ENCODE results near the gene BAIAP2L1. TPM values are rescaled to one million over a fixed set of nuclear protein-coding genes. Genes with fewer than 3 reads are reported as not detected.
A peak's percentile ranks its signal among the peaks of the same experiment; 100 is the strongest.
"Not testable (repeated sequence)": the region's sequence is repeated elsewhere in the genome, so short reads cannot be mapped to it uniquely, and the experiment has no call there.

Gene BAIAP2L1
- total RNA-seq, 1 donor from 2014 or later, result 20.6 TPM

DNA sequence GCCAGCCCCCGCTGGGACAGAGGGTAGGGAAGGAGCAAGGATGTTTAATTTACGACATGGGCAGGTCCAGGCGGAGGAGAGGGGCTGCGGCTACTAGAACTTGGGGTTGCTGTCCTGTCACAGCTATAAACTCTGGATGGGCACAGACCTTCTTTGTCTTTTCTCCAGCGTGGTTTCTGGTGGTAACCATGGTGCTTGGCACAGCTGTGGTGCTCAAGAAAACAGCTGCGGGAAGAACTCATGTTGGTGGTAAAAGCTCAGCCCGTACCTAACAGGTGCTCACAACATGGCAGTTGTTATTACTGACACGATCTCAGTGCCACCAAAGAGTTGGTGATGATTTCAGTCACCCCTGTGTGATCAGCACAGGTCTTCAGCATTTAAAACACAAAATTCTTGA lies 13.8 kb downstream of the BAIAP2L1 start:
- peaks cover 1% of the 10 kb centered on the region for H3K27me3 Mint-ChIP-seq (ENCODE audit: unreplicated experiment)
- TF ChIP-seq, protein P1, sequence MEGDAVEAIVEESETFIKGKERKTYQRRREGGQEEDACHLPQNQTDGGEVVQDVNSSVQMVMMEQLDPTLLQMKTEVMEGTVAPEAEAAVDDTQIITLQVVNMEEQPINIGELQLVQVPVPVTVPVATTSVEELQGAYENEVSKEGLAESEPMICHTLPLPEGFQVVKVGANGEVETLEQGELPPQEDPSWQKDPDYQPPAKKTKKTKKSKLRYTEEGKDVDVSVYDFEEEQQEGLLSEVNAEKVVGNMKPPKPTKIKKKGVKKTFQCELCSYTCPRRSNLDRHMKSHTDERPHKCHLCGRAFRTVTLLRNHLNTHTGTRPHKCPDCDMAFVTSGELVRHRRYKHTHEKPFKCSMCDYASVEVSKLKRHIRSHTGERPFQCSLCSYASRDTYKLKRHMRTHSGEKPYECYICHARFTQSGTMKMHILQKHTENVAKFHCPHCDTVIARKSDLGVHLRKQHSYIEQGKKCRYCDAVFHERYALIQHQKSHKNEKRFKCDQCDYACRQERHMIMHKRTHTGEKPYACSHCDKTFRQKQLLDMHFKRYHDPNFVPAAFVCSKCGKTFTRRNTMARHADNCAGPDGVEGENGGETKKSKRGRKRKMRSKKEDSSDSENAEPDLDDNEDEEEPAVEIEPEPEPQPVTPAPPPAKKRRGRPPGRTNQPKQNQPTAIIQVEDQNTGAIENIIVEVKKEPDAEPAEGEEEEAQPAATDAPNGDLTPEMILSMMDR (IDR thresholded peaks at IDR 0.05; ENCODE audit: unreplicated experiment), result no peak
- H3K9me3 Mint-ChIP-seq (ENCODE audit: unreplicated experiment), result no peaks in the 10 kb centered on the region
- H3K27ac Mint-ChIP-seq (ENCODE audit: unreplicated experiment), result no peak overlapping the region
- peaks cover 5% of the 10 kb centered on the region for H3K36me3 Mint-ChIP-seq (ENCODE audit: low read depth, unreplicated experiment)
- H3K4me1 Mint-ChIP-seq (ENCODE audit: unreplicated experiment), result no peaks in the 10 kb centered on the region
- no peak overlapping the region for H3K4me3 Mint-ChIP-seq (ENCODE audit: unreplicated experiment)
- DNase-seq (ENCODE audit: low spot score), result no peak

DNA sequence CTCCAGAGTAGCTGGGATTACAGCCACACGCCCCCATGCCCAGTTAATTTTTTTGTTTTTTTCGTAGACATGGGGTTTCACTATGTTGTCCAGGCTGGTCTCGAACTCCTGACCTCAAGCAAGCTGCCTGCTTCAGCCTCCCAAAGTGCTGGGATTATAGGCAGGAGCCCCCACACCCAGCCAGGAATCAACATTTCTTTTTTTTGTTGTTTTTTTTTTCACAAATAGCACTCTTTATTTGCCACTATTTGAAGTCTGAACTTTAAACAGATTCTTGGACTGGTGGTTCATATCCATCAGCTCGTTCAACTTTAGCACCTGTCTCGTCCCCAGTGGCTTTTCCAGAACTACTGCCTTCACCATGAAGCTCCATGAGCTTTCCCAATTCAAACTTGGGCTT lies 15.4 kb downstream of the BAIAP2L1 start:
- not testable (repeated sequence) for H3K4me3 Mint-ChIP-seq (ENCODE audit: unreplicated experiment); H3K27ac Mint-ChIP-seq (ENCODE audit: unreplicated experiment); H3K4me1 Mint-ChIP-seq (ENCODE audit: unreplicated experiment); H3K9me3 Mint-ChIP-seq (ENCODE audit: unreplicated experiment); H3K36me3 Mint-ChIP-seq (ENCODE audit: low read depth, unreplicated experiment); H3K27me3 Mint-ChIP-seq (ENCODE audit: unreplicated experiment); DNase-seq (ENCODE audit: low spot score)

DNA sequence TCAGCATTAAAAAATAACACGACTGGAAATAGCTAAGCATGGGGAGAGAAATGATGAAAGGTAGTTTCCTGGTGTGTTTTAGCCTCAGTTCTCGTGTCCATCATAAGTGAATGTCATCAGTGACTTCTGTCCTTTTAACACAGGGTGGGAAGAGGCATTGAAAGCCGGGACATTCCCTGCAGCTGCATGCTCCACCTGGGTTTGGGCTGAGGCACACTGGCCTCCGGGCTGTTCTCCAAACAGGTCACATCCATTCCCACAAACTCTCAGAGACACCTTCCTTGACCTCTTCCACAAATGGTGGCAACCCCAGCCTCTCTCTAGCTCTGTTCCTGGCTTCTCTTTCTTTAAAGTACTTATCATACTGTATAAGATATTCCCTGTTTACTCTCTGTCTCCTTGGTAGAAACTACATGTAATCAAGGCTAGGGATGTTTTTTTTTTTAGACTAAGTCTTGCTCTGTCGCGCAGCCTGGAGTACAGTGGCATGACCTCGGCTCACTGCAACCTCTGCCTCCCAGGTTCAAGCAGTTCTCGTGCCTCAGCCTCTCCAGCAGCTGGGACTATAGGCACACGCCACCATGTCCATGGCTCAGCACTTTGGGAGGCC lies 22.6 kb downstream of the BAIAP2L1 start:
- no peak overlapping the region for H3K4me3 Mint-ChIP-seq (ENCODE audit: unreplicated experiment)
- TF ChIP-seq, protein P1 (IDR thresholded peaks at IDR 0.05; ENCODE audit: unreplicated experiment), result no peak

DNA sequence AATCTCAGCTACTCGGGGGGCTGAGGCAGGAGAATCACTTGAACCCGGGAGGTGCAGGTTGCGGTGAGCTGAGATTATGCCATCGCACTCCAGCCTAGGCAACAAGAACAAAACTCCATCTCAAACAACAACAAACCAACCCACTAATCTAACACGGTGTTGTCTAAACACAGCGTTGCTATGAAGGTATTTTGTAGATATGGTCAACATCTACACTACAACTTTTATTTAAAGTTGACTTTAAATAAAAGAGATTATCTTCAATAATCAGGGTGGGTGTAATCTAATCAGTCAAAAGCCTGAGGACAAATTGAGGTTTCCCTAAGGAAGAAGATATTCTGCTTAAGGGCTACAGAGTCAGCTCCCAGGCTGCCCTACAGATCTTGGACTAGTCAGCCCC lies 24.2 kb downstream of the BAIAP2L1 start:
- TF ChIP-seq, protein P1 (IDR thresholded peaks at IDR 0.05; ENCODE audit: unreplicated experiment), result no peak
- H3K36me3 Mint-ChIP-seq (ENCODE audit: low read depth, unreplicated experiment), result no peaks in the 10 kb centered on the region
- no peak overlapping the region for H3K4me3 Mint-ChIP-seq (ENCODE audit: unreplicated experiment)
- no peaks in the 10 kb centered on the region for H3K9me3 Mint-ChIP-seq (ENCODE audit: unreplicated experiment)
- H3K27ac Mint-ChIP-seq (ENCODE audit: unreplicated experiment), result no peak overlapping the region
- H3K27me3 Mint-ChIP-seq (ENCODE audit: unreplicated experiment), result peaks cover 2% of the 10 kb centered on the region
- peaks cover 12% of the 10 kb centered on the region for H3K4me1 Mint-ChIP-seq (ENCODE audit: unreplicated experiment)
- DNase-seq (ENCODE audit: low spot score), result no peak

More for the DNA sequence above, 22.6 kb downstream of the BAIAP2L1 start:
- Mint-ChIP-seq H3K27me3 (ENCODE audit: unreplicated experiment) (peaks cover 2% of the 10 kb centered on the region), H3K9me3 (ENCODE audit: unreplicated experiment) (no peaks in the 10 kb centered on the region), H3K27ac (ENCODE audit: unreplicated experiment) (peak overlapping the region; percentile 70), H3K4me1 (ENCODE audit: unreplicated experiment) (peaks cover 6% of the 10 kb centered on the region), H3K36me3 (ENCODE audit: low read depth, unreplicated experiment) (no peaks in the 10 kb centered on the region)
- DNase-seq (ENCODE audit: low spot score), result no peak

DNA sequence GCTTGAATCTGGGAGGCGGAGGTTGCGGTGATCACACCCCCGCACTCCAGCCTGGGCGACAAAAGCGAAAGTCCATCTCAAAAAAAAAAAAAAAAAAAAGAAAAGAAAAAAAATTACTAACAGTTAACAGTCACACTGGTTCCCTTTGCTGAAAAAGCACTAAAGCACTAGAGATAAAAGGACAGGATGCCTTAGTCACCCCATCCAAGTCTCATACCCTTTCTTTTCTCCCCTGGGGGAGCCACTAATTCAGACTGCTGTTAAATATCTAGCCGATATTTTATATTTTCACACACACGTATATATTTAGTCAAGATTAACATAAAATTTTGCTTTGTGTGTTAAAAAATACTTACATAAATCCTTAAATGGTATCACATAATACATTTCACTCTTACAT lies 25.2 kb downstream of the BAIAP2L1 start:
- no peaks in the 10 kb centered on the region for H3K36me3 Mint-ChIP-seq (ENCODE audit: low read depth, unreplicated experiment)
- no peak overlapping the region for H3K27ac Mint-ChIP-seq (ENCODE audit: unreplicated experiment)
- no peaks in the 10 kb centered on the region for H3K9me3 Mint-ChIP-seq (ENCODE audit: unreplicated experiment)

More for the DNA sequence above, 25.2 kb downstream of the BAIAP2L1 start:
- H3K27me3 Mint-ChIP-seq (ENCODE audit: unreplicated experiment), result peaks cover 2% of the 10 kb centered on the region
- H3K4me1 Mint-ChIP-seq (ENCODE audit: unreplicated experiment), result peaks cover 12% of the 10 kb centered on the region
- no peak for DNase-seq (ENCODE audit: low spot score)
- no peak overlapping the region for H3K4me3 Mint-ChIP-seq (ENCODE audit: unreplicated experiment)
- TF ChIP-seq, protein P1 (IDR thresholded peaks at IDR 0.05; ENCODE audit: unreplicated experiment), result no peak
